Measurements from ENCODE around the gene TMPRSS4.

TMPRSS4 gene, protein sequence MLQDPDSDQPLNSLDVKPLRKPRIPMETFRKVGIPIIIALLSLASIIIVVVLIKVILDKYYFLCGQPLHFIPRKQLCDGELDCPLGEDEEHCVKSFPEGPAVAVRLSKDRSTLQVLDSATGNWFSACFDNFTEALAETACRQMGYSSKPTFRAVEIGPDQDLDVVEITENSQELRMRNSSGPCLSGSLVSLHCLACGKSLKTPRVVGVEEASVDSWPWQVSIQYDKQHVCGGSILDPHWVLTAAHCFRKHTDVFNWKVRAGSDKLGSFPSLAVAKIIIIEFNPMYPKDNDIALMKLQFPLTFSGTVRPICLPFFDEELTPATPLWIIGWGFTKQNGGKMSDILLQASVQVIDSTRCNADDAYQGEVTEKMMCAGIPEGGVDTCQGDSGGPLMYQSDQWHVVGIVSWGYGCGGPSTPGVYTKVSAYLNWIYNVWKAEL

DNA sequence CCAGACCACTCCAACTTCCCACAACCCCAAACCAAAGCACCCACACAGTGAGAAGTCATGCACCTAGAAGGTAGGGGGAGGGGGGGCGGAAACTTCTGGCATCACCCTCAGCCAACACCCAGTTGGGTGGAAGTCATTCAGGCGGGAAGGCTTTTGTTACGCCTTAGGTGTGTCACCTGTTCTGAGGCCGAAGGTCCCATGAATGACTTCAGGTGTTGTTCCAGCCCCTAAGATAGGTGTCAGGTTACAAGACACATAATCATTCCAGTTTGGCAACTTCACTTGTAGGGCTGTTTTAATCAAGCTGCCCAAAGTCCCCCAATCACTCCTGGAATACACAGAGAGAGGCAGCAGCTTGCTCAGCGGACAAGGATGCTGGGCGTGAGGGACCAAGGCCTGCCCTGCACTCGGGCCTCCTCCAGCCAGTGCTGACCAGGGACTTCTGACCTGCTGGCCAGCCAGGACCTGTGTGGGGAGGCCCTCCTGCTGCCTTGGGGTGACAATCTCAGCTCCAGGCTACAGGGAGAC, at the start of gene TMPRSS4:
Gene TMPRSS4, plus strand, starts transcription at position 325 of the 528 bp plus-strand sequence. CDS start 225 bp downstream, outside the sequence.
- no peak for DNase-seq

DNA sequence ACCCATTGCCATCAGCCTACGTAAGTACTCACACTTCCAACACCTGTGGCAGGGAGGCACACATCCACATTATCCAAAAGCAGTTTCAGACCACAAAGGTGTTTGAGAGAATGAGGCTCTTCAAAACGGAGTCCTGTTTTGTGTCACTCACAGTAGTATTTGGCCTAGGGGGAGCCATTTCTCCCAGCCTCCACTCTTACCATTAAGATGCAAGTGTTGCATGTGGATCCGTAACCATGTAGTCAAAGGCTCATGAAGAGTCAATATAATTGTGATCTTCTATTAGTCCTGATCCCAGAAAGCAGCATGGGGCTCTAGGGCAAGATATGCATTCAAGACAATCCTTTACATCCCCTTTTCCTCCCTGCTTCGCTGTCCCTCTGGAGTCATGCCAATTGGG, 49.2 kb upstream of the TMPRSS4 start:
- no peak for DNase-seq

DNA sequence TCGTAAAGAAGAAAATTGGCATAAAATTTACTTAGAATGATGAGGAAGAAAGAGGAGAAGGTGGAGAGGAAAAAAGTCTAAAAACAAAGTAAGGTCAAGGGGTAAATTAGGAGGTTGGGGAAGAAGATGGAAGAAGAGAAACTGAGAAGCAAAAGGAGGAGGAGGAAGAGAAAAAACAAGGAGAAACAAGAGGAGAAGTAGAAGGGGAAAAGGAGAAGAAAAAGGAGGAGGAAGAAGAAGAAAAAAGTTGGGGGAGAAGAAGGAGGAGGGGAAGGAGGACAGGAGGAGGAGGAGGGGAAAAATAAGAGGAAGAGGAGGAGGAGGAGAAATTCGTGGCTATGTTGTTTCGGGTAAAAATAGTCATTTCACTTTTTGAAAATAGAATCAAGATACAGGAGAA, 48.3 kb upstream of the TMPRSS4 start:
- no peak for DNase-seq

DNA sequence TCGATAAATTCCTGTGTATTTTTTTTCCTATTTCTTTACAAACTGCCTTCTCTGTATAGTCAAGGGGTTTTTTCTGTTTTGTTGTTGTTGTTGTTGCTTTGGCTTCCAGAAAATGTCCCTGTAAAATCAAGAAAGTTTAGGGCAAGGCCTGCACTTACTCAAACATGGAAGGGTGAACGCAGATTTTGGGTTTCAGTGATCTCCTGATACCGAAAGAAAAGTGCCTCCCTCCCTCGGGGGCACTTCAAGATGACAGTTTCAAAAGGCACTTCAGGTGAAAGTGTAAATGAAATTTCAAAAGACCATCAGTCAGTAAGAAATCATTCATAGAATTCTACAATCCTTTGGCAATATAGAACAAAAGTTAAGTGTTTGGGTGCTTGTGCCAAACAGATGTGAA, 43.4 kb upstream of the TMPRSS4 start:
- peak; percentile 73 for DNase-seq

DNA sequence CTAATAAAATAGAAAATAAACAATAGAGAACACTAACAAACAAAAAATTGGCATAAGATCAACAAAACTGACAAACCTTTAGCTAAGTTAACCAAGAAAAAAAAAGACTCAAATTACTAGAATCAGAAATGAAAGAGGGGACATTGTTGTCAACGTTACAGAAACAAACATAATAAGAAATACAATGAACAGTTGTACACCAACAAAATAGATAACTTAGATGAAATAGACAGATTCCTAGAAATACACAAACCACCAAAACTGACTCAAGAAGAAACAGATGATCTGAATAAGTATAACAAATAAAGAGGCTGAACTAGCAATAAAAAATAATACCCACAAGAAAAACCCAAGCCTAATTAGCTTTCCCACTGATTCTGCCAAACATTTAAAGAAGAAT, 34.7 kb upstream of the TMPRSS4 start:
- no peak for DNase-seq

DNA sequence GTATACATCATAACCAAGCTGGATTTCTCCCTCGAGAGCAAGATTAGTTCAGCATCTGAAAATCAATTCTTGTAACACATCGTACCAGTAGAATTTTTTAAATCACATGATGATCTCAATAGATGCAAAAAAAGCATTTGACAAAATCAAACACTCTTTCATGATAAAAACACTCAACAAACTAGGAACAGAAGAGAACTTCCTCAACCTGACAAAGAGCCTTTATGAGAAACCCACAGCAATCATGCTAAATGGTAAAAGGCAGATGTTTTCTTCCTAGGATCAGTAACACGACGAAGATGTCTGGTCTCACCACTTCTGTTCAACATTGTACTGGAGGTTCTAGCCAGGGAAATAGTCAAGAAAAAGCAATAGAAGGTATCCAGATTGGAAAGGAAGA, 34.1 kb upstream of the TMPRSS4 start:
- DNase-seq = no peak

DNA sequence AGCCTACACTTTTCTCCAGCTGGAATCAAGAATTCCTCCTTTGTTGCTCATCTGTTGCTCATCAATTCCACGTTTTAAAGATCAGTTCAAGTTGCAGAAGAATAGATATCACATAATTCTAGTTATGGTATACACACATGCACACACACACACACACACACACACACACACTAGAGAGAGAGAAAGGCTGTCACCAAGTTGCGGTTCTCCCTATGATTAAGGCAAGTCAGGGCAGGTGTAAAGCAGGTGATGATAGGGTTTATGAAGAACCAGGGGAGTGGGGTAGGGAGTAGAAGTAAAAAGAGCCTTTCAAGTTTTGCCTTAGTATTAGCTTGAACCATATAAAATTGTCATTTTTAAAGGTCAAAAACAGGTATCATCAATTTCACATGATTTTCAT, 31.7 kb upstream of the TMPRSS4 start:
- DNase-seq = no peak

DNA sequence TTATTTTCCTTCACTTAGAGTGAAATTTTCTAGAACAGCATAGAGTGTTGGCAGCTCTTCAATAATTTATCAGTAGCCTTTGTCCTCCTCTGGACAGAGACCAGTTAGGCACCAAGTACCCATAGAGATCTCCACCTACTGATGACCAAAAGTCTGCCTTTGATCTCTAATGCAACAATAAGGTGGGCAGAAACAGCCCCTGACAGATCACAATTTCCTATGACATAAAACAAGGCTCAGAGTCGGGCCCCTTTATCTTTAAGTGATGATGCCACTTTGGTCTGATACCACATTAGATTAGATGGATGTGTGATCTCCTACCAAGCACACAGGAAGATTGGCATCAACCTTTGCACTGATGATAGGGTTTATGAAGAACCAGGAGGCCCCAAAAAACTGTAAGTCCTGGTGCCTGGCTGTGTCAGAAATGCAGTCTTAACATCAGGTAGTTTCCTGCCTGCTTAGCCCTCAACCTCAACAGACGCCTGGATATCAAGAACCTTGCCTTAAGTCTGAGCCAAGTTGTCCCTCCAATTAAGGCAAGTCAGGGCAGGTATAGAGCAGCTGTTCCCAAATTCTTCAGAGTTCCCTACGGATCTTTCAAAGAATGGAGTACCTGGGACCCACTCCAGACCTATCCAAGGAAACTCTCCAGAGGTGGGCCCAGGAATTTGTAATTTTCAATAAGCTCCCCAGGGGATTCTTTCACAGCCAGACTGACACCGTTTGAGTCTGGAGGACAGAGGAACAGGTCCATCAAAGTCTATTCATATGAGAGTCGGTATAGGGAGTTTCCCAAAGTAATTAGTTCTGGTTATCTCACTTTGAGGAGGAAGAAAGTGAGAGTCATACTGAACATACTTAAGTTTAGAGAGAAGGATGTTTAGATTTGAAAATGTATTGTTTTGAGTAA, 30.6 kb upstream of the TMPRSS4 start:
- peak; percentile 68 for DNase-seq

DNA sequence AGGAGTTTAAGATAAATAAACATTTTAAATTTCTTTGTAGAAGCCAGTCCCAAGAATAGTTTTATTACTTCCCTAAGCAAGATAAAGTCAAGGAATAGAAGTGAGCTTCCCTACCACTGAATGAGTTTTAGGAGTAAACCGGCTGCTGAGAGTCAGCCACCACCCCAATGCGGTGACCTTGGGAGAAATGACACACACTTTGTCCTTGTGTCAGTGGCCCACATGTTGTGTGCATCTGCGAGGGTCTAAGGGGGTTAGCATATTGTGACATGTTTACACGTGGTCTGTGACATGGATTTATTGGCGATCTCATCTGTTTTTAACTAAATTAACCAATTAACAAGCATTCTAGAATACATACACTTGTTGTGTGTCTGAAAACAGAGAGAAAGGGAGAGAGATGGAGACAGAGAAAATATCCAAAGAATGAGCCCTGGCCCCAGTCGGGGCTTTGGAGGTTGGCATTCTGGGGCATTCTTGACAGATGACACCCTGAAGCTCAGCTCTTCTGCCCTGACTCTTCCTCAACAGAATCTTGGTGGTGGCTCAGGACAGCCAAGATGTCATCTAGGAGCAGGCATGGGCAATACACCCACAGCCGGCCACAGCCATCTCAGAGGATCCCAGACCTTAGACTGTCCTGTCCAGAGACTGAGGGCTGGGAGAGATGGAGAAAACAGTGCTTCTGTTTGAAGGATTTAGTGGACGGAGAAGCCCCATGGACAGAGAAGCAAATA, 29.7 kb upstream of the TMPRSS4 start:
- DNase-seq = peak; percentile 42

DNA sequence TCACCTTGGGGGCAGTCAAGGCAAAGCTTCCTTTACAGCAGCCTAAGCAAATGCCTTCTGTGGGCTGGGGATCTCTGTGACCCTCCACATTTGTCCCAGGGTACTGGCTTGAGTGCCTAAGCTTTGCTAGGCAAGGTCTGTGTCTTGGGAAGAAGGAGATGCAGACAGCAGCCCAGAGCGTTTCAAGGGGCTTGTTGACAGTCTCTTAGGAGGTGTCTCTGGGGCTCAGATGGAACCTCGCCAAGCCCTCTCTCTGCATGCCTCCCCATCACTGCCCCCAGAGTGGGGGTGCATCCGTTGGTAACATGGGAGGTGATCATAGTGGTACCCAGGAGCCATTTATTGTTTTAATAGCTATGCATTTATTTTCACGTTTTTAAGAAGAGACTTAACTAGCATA, 29.1 kb upstream of the TMPRSS4 start:
- no peak for DNase-seq

DNA sequence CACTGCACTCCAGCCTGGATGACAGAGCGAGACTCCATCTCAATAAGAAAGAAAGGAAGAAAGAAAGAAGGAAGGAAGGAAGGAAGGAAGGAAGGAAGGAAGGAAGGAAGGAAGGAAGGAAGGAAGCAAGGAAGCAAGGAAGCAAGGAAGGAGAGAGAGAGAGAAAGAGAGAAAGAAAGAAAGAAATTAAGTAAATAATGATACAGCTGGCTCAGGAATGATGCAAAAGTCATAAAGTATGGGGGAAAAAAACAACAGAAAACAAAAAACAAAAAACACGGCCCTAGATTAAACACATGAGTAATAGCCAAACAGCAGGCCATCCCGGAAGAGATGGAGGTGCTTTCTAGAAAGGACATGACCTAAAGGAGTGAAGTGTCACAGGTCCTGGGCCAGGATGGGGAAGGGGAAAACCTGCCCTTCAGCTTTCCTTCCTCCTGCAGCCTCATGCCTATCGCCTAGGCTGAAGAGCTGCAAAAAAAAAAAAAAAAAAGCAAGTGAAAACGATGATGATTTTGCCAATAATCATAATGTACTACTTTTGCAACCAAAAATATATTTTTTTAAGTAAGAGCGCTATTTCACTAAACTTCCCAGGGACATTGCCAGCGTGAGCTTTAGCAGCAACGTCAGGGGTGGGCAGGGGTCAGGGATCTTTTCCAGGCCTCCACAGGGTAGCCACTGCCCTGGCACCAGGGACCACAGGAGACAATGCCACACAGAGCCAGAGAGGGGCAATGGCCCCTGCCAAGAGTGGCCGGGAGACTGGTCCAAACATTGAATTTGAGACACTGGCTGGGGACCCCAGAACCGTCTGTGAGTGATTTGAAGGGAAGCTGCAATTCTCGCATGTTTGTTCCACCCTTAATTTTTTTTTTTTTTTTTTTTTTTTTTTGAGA, 28.2 kb upstream of the TMPRSS4 start:
- peak; percentile 34 for DNase-seq

DNA sequence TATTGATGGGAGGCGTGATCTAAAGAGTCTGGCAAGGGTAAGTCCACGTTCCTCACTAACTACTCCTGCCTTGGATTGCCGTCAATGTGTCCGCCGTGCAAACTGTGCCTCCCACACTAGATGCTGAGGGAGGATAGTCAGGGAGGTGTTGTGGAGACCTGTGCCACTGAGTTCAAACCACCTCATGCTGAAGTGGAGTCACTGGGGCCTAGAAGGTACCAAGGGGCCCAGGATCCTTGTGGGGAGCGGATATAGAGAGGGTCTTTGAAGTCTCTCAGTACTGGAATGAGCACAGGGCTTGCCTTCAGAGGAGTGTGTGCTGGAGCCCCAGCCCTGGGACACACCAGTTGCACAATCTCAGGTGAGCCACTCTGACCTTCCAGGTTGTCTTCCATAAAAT, 27.1 kb upstream of the TMPRSS4 start:
- DNase-seq = no peak

DNA sequence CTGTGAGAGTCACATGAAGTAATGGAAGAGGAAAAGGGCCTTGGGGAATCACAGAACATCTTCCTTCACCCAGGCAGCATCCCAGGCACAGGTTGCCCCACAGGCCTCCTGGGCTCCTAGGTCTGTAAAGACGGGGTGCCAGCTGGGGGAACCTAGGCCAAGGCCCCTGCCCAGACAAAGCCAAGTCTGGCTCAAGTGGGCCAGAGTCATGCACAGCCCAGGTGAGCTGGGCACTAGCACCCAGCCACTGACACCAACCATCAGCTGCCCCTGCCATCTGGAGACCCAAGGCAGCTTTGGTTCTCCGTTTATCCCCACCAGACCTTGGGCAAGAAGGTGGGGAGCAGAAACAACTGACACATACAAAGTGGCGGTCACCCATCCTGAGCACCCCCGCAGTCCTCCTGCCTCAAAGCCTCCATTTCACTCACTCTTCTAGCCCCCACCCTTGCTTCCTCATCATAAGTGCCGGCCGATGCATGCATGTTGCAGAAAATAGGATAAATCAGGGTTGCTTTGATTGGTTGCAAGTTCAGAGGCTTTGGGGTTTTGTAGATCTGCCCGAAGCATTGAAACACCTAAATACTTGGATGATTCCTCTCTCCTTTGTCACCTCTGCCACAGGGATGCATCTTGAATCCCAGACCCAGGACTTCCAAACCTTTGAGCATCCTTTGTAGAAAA, 26.5 kb upstream of the TMPRSS4 start:
- no peak for DNase-seq

DNA sequence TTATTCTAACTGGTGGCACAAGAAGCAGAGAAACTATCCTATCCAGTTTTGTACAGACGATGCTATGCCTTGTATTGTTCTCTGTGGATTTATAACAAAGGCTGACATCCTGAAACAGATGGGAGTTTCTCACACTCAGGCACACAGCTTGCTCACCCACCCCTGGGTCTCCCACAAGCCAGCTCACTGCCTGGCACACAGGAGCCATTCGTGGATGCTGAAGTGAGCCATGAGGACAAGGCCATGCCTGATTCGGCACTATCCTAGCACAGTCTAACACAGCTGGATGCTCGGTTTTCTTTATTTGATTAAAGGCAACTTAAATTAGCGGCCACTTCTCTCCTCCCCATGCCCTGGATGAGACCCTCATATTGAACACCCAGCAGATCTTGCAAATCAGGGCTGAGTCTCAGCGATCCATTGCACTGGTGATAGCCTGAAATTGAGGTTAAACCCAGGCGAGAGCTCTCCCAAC, 25.7 kb upstream of the TMPRSS4 start:
- DNase-seq = no peak

DNA sequence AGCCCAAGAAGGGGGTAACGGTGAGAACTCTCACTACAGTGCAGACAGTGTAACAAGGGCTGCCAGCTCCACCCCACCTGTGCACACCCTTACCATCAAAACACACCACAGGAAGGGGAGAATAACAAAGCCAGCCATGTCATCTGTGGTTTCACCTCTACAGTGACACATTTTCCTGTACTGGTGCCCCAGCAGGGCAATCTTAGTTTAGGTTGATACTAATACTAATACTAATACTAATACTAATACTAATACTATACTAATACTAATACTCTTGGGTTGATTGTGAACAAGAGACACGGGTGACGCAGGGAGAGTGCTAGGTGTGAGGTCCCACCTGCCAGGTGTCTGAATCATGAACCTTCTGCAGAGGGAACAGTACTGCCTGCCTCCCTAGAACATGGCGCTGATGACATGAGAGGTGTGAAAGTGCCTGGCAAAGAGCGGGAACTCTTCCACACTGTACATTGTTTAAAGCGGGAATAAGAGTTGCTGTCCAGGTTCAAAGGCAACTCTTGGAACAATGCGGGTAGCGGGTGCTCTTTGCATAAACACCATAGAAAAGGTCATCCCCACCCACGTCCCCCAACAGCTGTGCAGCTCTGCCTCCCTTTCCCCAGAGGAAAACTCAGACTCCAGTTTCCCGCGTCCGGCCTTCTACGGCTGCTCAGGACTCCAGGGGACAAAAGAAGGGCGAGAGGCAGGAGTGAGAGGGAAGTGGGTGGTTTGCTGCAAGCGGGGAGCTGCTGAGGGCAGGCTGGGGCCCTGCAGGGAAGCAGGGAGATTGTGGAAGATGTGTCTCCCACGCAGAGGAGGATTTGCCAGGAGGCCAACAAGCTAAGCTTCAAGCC, 25.0 kb upstream of the TMPRSS4 start:
- peak; percentile 73 for DNase-seq

DNA sequence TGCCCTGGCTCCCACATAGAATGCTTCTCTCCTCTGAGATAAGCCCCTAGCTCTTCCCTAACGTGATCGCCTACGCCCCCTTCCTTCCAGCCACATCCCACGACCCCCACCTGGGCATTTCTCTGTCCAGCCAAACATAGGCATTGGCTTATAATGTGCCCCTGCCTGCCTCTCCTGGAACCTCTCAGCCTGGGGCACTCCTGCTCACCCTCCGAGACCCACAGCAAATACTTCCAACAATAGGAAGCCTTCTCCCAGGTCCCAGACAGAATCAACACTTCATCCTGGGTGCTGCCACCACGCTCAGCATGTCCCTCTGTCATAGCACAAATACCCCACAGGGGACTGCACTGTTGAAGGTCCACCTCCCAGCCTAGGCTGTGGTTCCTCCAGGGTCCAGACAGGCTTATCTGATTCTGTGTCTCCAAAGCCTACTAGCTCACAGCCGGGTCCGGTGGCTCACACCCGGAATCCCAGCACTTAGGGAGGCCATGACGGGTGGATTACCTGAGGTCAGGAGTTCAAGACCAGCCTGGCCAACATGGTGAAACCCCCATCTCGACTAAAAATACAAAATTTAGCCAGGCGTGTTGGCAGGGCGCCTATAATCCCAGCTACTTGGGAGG, 24.2 kb upstream of the TMPRSS4 start:
- no peak for DNase-seq

DNA sequence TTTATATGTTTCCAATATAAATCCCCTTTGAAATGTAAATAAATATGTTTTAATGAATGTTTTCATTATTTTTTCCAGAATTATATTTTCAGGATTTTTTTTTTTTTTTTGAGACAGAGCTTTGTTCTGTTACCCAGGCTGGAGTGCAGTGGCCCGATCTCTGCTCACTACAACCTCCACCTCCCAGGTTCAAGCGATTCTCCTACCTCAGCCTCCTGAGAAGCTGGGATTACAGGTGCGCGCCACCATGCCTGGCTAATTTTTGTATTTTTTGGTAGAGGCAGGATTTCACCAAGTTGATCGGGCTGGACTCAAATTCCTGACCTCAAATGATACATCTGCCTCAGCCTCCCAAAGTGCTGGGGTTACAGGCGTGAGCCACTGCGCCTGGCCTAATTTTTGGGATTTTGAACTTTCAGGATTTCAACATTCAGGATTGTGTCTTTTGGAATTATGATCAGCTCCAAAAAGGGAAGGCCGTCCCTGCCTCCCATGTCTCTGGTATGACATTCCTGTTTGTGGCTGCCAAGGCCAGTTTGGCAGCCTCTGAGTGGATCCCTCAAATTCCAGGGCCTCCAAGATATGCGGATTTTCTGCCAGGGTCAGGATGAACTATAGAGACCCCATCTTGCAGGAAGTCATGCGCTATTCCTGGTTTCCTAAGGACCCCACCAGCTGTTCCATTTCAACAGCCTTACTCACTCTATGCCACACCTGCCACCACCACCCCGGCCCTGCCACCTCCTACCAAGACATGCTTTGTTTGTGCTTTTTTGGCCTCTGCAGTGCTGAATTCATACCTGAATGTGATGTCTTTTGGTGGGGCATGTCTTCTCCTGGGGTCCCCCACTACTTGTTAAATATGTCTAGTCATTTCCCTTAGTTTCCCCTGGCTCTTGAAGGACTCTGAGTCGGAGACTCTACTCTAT, 21.9 kb upstream of the TMPRSS4 start:
- DNase-seq = no peak

DNA sequence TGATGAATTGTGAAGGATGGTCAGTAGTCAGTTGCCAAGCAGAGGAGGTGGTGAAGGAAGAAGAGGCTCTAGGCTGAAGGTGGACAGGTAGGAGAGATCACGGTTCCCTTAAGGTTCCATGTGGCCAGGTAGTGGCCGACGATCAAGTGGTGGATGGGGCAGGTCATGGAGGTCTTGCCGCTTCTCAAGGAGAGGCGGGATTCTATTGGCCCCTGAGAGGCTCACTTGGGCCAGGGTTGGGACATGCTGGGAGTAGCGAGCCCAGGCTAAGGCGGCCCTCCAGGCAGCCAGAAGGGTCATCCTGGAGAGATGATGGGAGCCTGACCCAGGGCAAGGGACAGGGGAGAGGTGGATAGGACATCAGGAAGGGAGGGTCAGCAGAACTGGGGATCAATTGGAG, 20.9 kb upstream of the TMPRSS4 start:
- DNase-seq = no peak

Measured in activated CD4-positive, alpha-beta T cell treated with anti-CD3 and anti-CD28 coated beads, Interleukin-2, amount 50 U/mL, for 16 hours (primary cell).